GM18505 (cell line): Measurements from ENCODE around the gene PAX3.

Source experiments
- ATAC-seq: cut with Tn5 transposase; IDR thresholded peaks from one replicate; pipeline ENCODE4 v1.9.1; 2021; ENCODE audit not compliant: unreplicated experiment
- POLR2A ChIP-seq: IDR thresholded peaks from 4 replicates; pipeline ENCODE4 v1.6.1; 2011; ENCODE audit warnings: borderline replicate concordance; ENCODE audit not compliant: insufficient read depth, insufficient read length; ENCODE audit errors: extremely low read depth

Gene PAX3

DNA sequence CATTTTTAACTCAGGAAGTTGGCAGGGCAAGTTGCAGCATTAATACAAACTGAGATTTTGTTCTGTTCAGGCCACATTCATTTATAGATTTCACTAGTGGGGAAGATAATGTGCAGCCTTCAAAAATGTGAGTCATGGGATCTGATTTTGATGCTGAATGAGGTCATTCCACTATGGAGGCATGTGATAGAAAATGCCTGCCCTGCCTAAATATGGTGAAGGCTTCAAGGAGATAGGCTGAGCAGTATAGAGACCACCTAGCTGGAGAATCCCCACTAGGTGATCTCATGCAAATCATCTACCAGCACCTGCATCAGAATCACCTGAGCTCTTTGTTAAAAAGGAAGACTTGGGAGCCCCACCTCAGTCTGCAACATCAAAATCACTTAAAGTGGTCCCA, 43.7 kb downstream of the PAX3 start:
- no peak for ATAC-seq
- TF ChIP-seq POLR2A: no peak

GRCh38 chr2:222250313-222250712, 48.5 kb downstream of the PAX3 start:
- no peak for ATAC-seq
- no peak for TF ChIP-seq POLR2A

- no peak for TF ChIP-seq POLR2A
- ATAC-seq: no peak
Observed at GRCh38 chr2:222249444-222249843, 49.4 kb downstream of the PAX3 start.

- ATAC-seq: no peak
- no peak for TF ChIP-seq POLR2A
Observed at GRCh38 chr2:222248818-222249217, 50.0 kb downstream of the PAX3 start.

GRCh38 chr2:222248256-222248655, 50.5 kb downstream of the PAX3 start:
- TF ChIP-seq POLR2A: no peak
- ATAC-seq: no peak

GRCh38 chr2:222242532-222242931, 56.3 kb downstream of the PAX3 start:
- no peak for TF ChIP-seq POLR2A
- ATAC-seq: no peak

GRCh38 chr2:222241128-222241870, 57.5 kb downstream of the PAX3 start:
- no peak for ATAC-seq
- TF ChIP-seq POLR2A: no peak

DNA sequence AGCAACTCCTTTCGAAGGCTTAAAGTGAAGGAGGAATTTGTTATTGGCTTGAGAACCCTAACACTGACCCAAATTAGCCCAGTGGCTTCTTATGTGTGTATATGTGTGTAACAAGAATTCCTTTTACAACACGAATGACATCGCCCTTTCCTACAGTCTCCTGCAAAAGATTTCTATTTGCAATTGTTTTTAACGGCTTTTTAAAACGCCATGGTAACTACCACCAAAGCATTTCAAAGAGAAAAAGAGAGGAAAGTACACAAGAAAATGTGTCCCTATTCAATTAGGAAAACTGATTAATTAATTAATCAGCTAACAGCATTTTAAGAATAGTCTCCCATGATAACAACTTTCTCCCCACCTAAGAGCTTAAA, 58.1 kb downstream of the PAX3 start:
- no peak for TF ChIP-seq POLR2A
- ATAC-seq: no peak

DNA sequence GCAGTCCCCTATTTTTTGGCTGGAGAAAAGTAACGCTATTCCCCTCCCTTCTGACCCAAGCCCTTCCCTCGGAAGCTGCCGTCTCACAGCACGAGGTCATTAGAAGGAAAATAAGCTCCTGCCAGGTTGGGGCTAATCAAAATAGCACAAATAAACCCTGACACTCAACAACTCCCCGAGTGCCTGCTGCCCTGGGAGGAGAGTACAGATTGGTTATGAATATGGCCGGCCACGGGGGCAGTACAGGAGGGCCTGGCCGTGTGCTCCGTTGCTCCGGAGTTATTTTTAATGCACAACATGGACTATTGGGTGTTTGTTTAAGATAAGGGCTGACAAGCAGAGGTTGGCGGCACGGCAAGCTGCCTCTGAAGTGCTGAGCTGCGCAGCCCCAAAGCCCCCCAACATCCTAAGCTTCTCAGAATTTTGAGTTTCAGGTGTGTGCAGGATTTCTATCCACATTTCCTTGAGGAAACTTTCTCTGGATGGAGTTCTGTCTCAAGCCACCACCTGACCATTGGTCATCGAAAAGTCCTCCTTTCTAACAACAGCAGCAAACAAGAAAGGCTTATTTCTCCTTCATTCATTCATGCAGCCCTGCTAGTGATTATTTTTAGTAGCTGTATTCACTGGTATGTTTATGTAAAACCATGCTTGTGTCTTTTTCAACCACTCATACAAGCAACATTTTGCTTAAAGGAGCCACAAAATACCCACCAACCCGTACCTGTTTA, 58.7 kb downstream of the PAX3 start:
- no peak for TF ChIP-seq POLR2A
- no peak for ATAC-seq

GRCh38 chr2:222239091-222239490, 59.7 kb downstream of the PAX3 start:
- ATAC-seq: no peak
- TF ChIP-seq POLR2A: no peak

GRCh38 chr2:222238072-222238471, 60.7 kb downstream of the PAX3 start:
- no peak for ATAC-seq
- TF ChIP-seq POLR2A: no peak

GRCh38 chr2:222232839-222233238, 66.0 kb downstream of the PAX3 start:
- TF ChIP-seq POLR2A: no peak
- no peak for ATAC-seq

GRCh38 chr2:222232372-222232771, 66.4 kb downstream of the PAX3 start:
- ATAC-seq: no peak
- no peak for TF ChIP-seq POLR2A

DNA sequence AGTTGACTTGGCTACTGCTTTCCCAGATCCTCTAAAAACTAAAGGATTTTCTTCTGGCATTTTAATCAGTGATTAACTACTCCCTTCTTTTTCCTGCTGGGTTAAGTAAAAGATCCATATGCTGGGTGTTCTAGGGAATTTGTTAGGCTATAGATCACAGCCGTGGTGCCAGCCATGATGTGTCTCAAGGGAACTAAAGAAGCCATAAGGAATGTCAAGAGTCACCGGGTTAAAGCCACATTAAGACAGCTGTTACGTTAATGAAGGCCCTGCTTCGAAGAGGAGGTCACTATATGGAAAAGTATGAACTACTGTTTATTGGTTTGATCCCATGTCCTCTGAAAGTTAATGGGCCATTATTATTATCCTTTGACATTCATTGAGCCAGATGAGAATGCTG, 70.7 kb downstream of the PAX3 start:
- no peak for ATAC-seq
- no peak for TF ChIP-seq POLR2A
